Measurements from ENCODE around the gene KPNA6.

Gene KPNA6

DNA sequence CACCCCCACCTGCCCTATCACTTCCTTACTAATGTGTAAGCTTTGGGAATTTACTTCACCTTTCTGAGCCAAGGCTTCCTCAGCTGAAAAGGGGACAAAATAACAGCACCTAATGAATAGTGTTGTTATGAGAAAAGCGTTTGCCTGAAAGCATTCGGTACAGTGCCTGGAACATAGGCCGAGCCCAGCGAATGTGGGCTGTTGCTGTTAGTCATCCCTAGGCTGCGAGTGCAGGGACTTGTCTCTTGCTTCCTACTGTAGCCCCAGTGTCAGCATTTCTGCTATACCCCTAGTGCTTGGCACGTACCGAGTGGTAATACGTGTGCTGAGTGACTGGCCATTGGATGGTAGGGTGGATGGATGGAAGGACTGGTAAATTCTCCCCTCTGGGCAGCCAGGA lies 16.7 kb upstream of the KPNA6 start:
- TF ChIP-seq GATA3 (IDR thresholded peaks at IDR 0.05; ENCODE audit: low read depth, low read length), result no peak
- no peak for TF ChIP-seq GATA2 (IDR thresholded peaks at IDR 0.05; ENCODE audit: low read depth, low read length)

DNA sequence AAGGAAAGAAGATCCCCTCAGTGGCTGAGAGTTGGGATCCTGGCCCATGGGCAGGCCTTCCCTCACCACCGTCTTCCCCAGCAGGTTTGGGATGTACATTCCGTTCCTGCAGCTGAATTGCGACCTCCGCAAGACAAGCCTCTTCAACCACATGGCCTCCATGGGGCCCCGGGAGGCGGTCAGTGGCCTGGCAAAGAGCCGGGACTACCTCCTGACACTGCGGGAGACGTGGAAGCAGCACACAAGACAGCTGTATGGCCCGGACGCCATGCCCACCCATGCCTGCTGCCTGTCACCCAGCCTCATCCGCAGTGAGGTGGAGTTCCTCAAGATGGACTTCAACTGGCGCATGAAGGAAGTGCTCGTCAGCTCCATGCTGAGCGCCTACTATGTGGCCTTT lies 16.3 kb upstream of the KPNA6 start:
- TF ChIP-seq GATA2 (IDR thresholded peaks at IDR 0.05; ENCODE audit: low read depth, low read length), result no peak
- TF ChIP-seq GATA3 (IDR thresholded peaks at IDR 0.05; ENCODE audit: low read depth, low read length), result no peak

DNA sequence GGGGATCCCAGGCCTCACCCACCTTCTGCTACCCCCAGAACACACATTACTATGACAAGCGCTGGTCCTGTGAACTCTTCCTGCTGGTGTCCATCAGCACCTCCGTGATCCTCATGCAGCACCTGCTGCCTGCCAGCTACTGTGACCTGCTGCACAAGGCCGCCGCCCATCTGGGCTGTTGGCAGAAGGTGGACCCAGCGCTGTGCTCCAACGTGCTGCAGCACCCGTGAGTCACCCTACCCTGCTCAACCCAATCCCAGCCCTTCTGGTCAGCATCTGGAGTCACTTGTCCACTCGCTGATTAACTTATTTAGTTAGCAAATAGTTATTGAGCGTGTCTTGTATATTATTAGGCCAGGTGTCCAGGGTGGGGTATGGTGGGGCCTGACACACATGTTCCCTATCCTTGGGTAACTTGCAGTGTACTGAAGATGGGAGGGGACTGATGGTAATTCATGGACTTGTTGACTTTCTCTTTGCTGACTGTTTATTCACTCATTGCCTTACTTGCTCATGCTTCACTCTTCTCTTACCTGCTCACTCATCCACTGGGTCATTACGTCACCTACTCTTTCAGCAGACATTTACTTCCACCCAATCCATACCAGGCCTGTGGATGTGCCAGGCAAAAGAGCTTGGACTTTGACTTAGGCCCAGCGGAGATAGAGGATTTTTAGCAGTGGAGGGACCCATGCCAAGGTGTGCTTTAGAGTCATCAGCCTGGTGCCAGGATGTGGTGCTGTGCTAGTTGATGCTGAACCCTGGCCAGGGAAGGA lies 12.9 kb upstream of the KPNA6 start:
- TF ChIP-seq GATA3 (IDR thresholded peaks at IDR 0.05; ENCODE audit: low read depth, low read length) (no peak), GATA2 (IDR thresholded peaks at IDR 0.05; ENCODE audit: low read depth, low read length) (no peak)

DNA sequence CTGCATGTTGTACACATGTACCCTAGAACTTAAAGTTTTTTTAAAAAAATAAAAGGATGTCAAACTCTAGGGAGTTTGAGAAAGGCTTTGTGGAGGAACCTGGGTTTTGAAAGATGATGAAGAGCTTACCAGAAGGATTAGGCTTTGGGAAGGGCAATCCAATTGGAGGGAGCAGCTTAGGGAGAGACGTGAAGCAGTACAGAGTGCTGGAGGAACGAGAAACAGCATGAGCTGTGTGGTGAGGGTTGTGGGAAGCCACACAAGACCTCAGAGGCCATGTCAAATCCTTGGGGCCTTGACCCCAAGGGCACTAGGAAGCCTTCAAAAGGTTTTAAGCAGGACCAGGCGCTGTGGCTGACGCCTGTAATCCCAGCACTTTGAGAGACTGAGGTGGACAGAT lies 8.4 kb upstream of the KPNA6 start:
- TF ChIP-seq GATA3 (IDR thresholded peaks at IDR 0.05; ENCODE audit: low read depth, low read length), result no peak
- TF ChIP-seq GATA2 (IDR thresholded peaks at IDR 0.05; ENCODE audit: low read depth, low read length), result no peak

DNA sequence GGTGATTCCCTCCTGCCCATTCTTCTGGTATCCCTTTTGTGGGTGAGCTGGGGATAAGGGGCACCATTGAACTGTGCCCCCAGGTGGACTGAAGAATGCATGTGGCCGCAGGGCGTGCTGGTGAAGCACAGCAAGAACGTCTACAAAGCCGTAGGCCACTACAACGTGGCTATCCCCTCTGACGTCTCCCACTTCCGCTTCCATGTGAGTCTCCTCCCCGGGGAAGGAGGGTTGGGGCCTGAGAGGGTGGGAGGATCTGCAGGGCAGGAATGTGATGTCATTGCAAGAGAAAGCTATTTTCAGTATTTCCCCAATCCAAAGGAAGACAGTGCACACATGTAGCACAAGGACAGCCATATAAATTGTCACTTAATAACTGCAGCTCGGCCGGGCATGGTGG lies 7.5 kb upstream of the KPNA6 start:
- TF ChIP-seq GATA3 (IDR thresholded peaks at IDR 0.05; ENCODE audit: low read depth, low read length) (no peak), GATA2 (IDR thresholded peaks at IDR 0.05; ENCODE audit: low read depth, low read length) (no peak)

DNA sequence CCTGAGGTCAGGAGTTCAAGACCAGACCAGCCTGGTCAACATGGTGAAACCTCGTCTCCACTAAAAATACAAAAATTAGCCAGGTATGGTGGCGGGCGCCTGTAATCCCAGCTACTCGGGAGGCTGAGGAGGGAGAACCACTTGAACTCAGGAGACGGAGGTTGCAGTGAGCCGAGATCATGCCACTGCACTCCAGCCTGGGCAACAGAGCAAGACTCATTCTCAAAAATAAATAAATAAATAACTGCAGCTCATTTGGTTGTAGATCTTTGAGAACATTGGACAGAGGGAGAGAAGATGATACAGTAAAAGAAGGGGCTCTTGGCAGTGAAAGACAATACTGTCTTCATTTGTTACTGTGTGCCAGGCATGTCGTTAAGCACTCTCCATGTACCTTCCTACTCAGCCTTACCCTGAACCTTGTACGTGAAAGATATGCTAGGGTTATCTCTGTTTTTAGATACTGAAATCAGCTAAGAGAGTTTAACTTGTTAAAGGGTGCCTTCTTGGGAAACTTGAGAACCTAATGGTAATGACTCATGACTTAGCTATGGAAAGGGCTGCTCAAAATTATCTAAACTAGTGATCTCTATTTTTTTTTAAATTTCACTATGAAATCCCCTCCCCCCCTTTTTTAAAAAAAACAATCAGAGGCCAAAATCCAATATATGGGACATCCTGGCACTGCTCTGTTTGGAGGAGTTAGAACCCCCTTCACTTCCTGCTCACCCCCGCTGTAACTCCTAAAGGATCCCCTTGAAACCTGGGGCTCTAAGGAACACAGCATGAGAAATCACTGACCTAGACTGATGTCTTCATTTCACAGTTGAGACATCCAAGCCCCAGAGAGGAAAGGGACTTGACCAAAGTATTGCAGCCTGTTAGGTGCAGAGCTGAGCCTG lies 6.8 kb upstream of the KPNA6 start:
- TF ChIP-seq GATA3 (IDR thresholded peaks at IDR 0.05; ENCODE audit: low read depth, low read length) (no peak), GATA2 (IDR thresholded peaks at IDR 0.05; ENCODE audit: low read depth, low read length) (no peak)

- no peak for TF ChIP-seq GATA3 (IDR thresholded peaks at IDR 0.05; ENCODE audit: low read depth, low read length)
- no peak for TF ChIP-seq GATA2 (IDR thresholded peaks at IDR 0.05; ENCODE audit: low read depth, low read length)
Observed at GRCh38 chr1:32104127-32104526, 3.7 kb upstream of the KPNA6 start.

GRCh38 chr1:32105338-32105737 lies 2.5 kb upstream of the KPNA6 start:
- TF ChIP-seq GATA2 (IDR thresholded peaks at IDR 0.05; ENCODE audit: low read depth, low read length), result no peak

- TF ChIP-seq GATA2 (IDR thresholded peaks at IDR 0.05; ENCODE audit: low read depth, low read length) (no peak), GATA3 (IDR thresholded peaks at IDR 0.05; ENCODE audit: low read depth, low read length) (no peak)
Observed at GRCh38 chr1:32106663-32107275, 1.1 kb upstream of the KPNA6 start.

GRCh38 chr1:32111040-32111623 lies 3.3 kb downstream of the KPNA6 start:
- TF ChIP-seq GATA3 (IDR thresholded peaks at IDR 0.05; ENCODE audit: low read depth, low read length) (no peak), GATA2 (IDR thresholded peaks at IDR 0.05; ENCODE audit: low read depth, low read length) (no peak)

DNA sequence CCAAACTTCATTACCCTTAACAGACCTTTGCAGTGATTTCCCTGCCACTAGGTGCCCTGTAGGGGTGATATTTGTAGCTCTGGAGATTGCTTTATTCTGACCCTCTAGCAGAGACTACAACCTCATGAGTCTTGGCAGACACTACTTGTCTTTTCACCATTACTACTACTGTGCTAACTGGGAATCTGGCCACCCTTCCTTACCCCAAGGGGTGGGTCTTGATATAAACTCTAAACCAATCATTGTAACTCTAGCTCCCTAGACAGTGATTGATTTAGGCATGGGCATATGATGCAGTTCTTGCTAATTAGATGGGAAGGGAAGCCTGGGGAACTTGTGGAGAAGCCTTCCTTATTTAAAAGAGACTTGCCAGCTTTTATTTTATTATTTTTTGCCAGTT lies 3.9 kb downstream of the KPNA6 start:
- TF ChIP-seq GATA2 (IDR thresholded peaks at IDR 0.05; ENCODE audit: low read depth, low read length) (no peak), GATA3 (IDR thresholded peaks at IDR 0.05; ENCODE audit: low read depth, low read length) (no peak)

DNA sequence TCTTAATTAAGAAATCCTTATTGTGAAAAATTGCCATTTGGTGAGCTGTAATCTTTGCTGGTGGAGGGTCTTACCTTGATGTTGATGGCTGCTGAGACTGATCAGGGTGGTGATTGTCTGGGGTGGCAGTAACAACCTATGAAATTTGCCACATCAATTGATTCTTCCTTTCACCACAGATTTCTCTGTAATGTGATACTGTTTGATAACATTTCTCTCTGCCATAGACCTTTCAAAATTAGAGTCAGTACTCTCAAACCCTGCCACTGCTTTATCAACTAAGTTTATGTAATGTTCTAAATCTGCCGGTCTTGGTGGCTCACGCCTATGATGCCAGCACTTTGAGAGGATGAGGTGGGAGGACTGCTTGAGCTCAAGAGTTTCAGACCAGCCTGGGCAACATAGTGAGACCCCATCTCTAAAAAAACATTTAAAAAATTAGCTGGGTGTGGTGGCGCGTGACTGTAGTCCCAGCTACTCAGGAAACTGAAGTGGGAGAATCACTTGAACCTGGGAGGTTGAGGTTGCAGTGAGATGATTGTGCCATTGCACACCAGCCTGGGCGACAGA lies 5.0 kb downstream of the KPNA6 start:
- no peak for TF ChIP-seq GATA3 (IDR thresholded peaks at IDR 0.05; ENCODE audit: low read depth, low read length)
- no peak for TF ChIP-seq GATA2 (IDR thresholded peaks at IDR 0.05; ENCODE audit: low read depth, low read length)

- TF ChIP-seq GATA2 (IDR thresholded peaks at IDR 0.05; ENCODE audit: low read depth, low read length) (no peak), GATA3 (IDR thresholded peaks at IDR 0.05; ENCODE audit: low read depth, low read length) (no peak)
Observed at GRCh38 chr1:32114420-32114819, 6.6 kb downstream of the KPNA6 start.

DNA sequence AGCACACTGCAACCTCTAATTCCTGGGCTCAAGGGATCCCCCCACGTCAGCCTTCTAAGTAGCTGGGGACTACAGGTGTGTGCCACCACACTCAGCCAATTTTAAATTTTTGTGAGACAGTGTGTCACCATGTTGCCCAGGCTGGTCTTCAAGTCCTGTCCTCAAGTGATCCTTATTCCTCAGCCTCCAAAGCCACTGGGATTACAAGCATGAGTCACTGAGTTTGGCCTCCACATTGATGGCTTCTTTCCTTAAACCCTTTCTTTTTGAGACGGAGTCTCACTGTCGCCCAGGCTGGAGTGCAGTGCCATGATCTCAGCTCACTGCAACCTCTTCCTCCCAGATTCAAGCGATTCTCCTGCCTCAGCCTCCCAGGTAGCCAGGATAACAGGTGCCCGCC lies 7.6 kb downstream of the KPNA6 start:
- TF ChIP-seq GATA3 (IDR thresholded peaks at IDR 0.05; ENCODE audit: low read depth, low read length), result no peak
- TF ChIP-seq GATA2 (IDR thresholded peaks at IDR 0.05; ENCODE audit: low read depth, low read length), result no peak

Measured in SH-SY5Y (cell line).